Measurements from ENCODE around the gene ACTC1.

Gene ACTC1

DNA sequence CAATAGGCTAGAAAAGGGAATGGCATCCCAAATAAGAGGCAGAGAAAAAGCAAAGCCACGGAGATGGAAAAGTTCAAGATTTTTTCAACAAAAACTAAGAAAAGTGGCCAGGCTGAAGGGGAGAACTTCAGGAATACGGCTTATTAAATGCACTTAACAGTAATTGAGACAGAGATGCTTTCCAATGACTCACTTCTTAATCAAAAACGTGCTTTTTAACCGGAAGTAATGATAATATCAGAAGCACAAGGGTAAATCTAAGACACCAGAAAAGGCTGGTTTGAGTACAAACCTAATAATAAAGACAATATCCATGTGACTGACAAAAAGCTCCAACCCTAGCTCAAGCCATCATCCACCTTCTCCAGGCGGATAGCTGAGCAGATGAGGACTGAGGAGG is 24.8 kb upstream of the ACTC1 start:
- H3K27me3 ChIP-seq (ENCODE audit: control insufficient read depth, low read length) = peaks cover 7% of the 10 kb centered on the region; the same call in 1 of the 2 replicates
- no peaks in the 10 kb centered on the region for H3K4me1 ChIP-seq (ENCODE audit: control insufficient read depth, low read length)
- no peaks in the 10 kb centered on the region for H3K9me3 ChIP-seq (ENCODE audit: control insufficient read depth, insufficient read depth, low read length)
- no peak overlapping the region for H3K27ac ChIP-seq (ENCODE audit: low read depth, low read length)
- TF ChIP-seq CTCF (IDR thresholded peaks at IDR 0.05; ENCODE audit: low read depth, low read length, poor library complexity, severe bottlenecking) (no peak), EZH2phosphoT487 (IDR thresholded peaks at IDR 0.05; ENCODE audit: borderline replicate concordance, low read length) (no peak)
- H4K20me1 ChIP-seq (ENCODE audit: control insufficient read depth, insufficient read depth, low read depth, low read length) = no peaks in the 10 kb centered on the region
- H3F3A ChIP-seq (ENCODE audit: control insufficient read depth, insufficient read depth) = no peaks in the 10 kb centered on the region
- no peak overlapping the region for H3K4me3 ChIP-seq (ENCODE audit: low read length)
- no peaks in the 10 kb centered on the region for H3K79me2 ChIP-seq (ENCODE audit: control insufficient read depth, low read length)
- H3K9me2 ChIP-seq (replicated peaks; ENCODE audit: control insufficient read depth, low read length) = no peaks in the 10 kb centered on the region
- no peak overlapping the region for H3K4me2 ChIP-seq (ENCODE audit: low read length)
- no peaks in the 10 kb centered on the region for H3K36me3 ChIP-seq (ENCODE audit: control insufficient read depth, low read length)

- H3K4me1 ChIP-seq (ENCODE audit: control insufficient read depth, low read length) = no peaks in the 10 kb centered on the region
- no peaks in the 10 kb centered on the region for H4K20me1 ChIP-seq (ENCODE audit: control insufficient read depth, insufficient read depth, low read depth, low read length)
- H3K27ac ChIP-seq (ENCODE audit: low read depth, low read length) = no peak overlapping the region
- H3K27me3 ChIP-seq (ENCODE audit: control insufficient read depth, low read length) = peaks cover 4% of the 10 kb centered on the region; the same call in 1 of the 2 replicates
- no peaks in the 10 kb centered on the region for H3K36me3 ChIP-seq (ENCODE audit: control insufficient read depth, low read length)
- TF ChIP-seq EZH2phosphoT487 (IDR thresholded peaks at IDR 0.05; ENCODE audit: borderline replicate concordance, low read length) (no peak), CTCF (IDR thresholded peaks at IDR 0.05; ENCODE audit: low read depth, low read length, poor library complexity, severe bottlenecking) (no peak)
- no peaks in the 10 kb centered on the region for H3F3A ChIP-seq (ENCODE audit: control insufficient read depth, insufficient read depth)
- no peaks in the 10 kb centered on the region for H3K79me2 ChIP-seq (ENCODE audit: control insufficient read depth, low read length)
- H3K9me2 ChIP-seq (replicated peaks; ENCODE audit: control insufficient read depth, low read length) = no peaks in the 10 kb centered on the region
- no peak overlapping the region for H3K4me3 ChIP-seq (ENCODE audit: low read length)
- no peaks in the 10 kb centered on the region for H3K9me3 ChIP-seq (ENCODE audit: control insufficient read depth, insufficient read depth, low read length)
- H3K4me2 ChIP-seq (ENCODE audit: low read length) = no peak overlapping the region
These were observed 23.2 kb upstream of the ACTC1 start for GRCh38 chr15:34818526-34818925.

- H3K4me1 ChIP-seq (ENCODE audit: control insufficient read depth, low read length) = no peaks in the 10 kb centered on the region
- H3K4me2 ChIP-seq (ENCODE audit: low read length) = no peak overlapping the region
- no peaks in the 10 kb centered on the region for H4K20me1 ChIP-seq (ENCODE audit: control insufficient read depth, insufficient read depth, low read depth, low read length)
- H3K27ac ChIP-seq (ENCODE audit: low read depth, low read length) = no peak overlapping the region
- peaks cover 4% of the 10 kb centered on the region; the same call in 1 of the 2 replicates for H3K27me3 ChIP-seq (ENCODE audit: control insufficient read depth, low read length)
- TF ChIP-seq EZH2phosphoT487 (IDR thresholded peaks at IDR 0.05; ENCODE audit: borderline replicate concordance, low read length) (no peak), CTCF (IDR thresholded peaks at IDR 0.05; ENCODE audit: low read depth, low read length, poor library complexity, severe bottlenecking) (no peak)
- no peaks in the 10 kb centered on the region for H3K9me3 ChIP-seq (ENCODE audit: control insufficient read depth, insufficient read depth, low read length)
- no peaks in the 10 kb centered on the region for H3F3A ChIP-seq (ENCODE audit: control insufficient read depth, insufficient read depth)
- H3K79me2 ChIP-seq (ENCODE audit: control insufficient read depth, low read length) = no peaks in the 10 kb centered on the region
- H3K4me3 ChIP-seq (ENCODE audit: low read length) = no peak overlapping the region
- no peaks in the 10 kb centered on the region for H3K36me3 ChIP-seq (ENCODE audit: control insufficient read depth, low read length)
- H3K9me2 ChIP-seq (replicated peaks; ENCODE audit: control insufficient read depth, low read length) = no peaks in the 10 kb centered on the region
These were observed 20.5 kb upstream of the ACTC1 start for GRCh38 chr15:34815836-34816235.

Measured in DOHH2 (cell line).